Neural progenitor cell (in vitro differentiated cells): ENCODE measurements around the gene ARFGAP1.

Experiments used
- CTCF ChIP-seq: fragments of 200-600 bp; sonication (generic); IDR thresholded peaks from 2 replicates; pipeline ENCODE4 v1.5.1; 2017; ENCODE audit warnings: antibody characterized with exemption, mild to moderate bottlenecking
- EZH2 ChIP-seq: fragments of 200-600 bp; sonication (generic); IDR thresholded peaks from 2 replicates; pipeline ENCODE4 v1.6.1; 2017; ENCODE audit warnings: antibody characterized with exemption, mild to moderate bottlenecking, moderate library complexity

- no peak for TF ChIP-seq EZH2
- no peak for TF ChIP-seq CTCF
Observed at GRCh38 chr20:63332488-63333240, 60.1 kb downstream of the ARFGAP1 start.
